Breast epithelium (tissue), 3 donors: ENCODE results near the gene SPATA3.
"Not testable (repeated sequence)": the region's sequence is repeated elsewhere in the genome, so short reads cannot be mapped to it uniquely, and the experiment has no call there.

Source experiments
- CTCF ChIP-seq, 3 donors: fragments of 450-650 bp; IDR thresholded peaks; one replicate each; pipeline ENCODE4 v1.5.1; 2016 to 2017; ENCODE audit warnings: antibody characterized with exemption in 3 of 3, mild to moderate bottlenecking in 3 of 3, moderate library complexity in 3 of 3
- POLR2A ChIP-seq: fragments of 450-650 bp; IDR thresholded peaks from one replicate; pipeline ENCODE4 v1.6.1; 2016; ENCODE audit warnings: antibody characterized with exemption, mild to moderate bottlenecking, moderate library complexity

- not testable (repeated sequence) for TF ChIP-seq CTCF (IDR thresholded peaks at IDR 0.05); POLR2A
These were observed 9.0 kb downstream of the SPATA3 start for GRCh38 chr2:231004930-231005329.
